ENCODE measurements around the gene DMD.

DMD gene

GRCh38 chrX:31563792-31564191, 1647.6 kb downstream of the DMD start:
- DNase-seq, result no peak

GRCh38 chrX:31555506-31555905, 1655.8 kb downstream of the DMD start:
- DNase-seq, result no peak

- no peak for DNase-seq
These were observed 1659.4 kb downstream of the DMD start for GRCh38 chrX:31551913-31552312.

- no peak for DNase-seq
These were observed 1661.2 kb downstream of the DMD start for GRCh38 chrX:31550158-31550557.

- DNase-seq, result no peak
These were observed 1663.5 kb downstream of the DMD start for GRCh38 chrX:31547816-31548215.

- no peak for DNase-seq
These were observed 1663.9 kb downstream of the DMD start for GRCh38 chrX:31547416-31547815.

- no peak for DNase-seq
These were observed 1665.2 kb downstream of the DMD start for GRCh38 chrX:31546126-31546525.

- DNase-seq, result no peak
These were observed 1665.6 kb downstream of the DMD start for GRCh38 chrX:31545726-31546125.

GRCh38 chrX:31545191-31545590, 1666.2 kb downstream of the DMD start:
- no peak for DNase-seq

- DNase-seq, result no peak
These were observed 1667.7 kb downstream of the DMD start for GRCh38 chrX:31543634-31544033.

GRCh38 chrX:31542566-31542965, 1668.8 kb downstream of the DMD start:
- no peak for DNase-seq

- no peak for DNase-seq
These were observed 1671.0 kb downstream of the DMD start for GRCh38 chrX:31540313-31540712.

GRCh38 chrX:31527455-31528126, 1683.8 kb downstream of the DMD start:
- DNase-seq, result no peak

GRCh38 chrX:31523884-31524536, 1687.3 kb downstream of the DMD start:
- no peak for DNase-seq

- no peak for DNase-seq
These were observed 1688.6 kb downstream of the DMD start for GRCh38 chrX:31522760-31523159.

GRCh38 chrX:31521941-31522340, 1689.4 kb downstream of the DMD start:
- DNase-seq, result no peak

- DNase-seq, result no peak
These were observed 1694.8 kb downstream of the DMD start for GRCh38 chrX:31516527-31516926.

- no peak for DNase-seq
These were observed 1703.0 kb downstream of the DMD start for GRCh38 chrX:31508338-31508737.

GRCh38 chrX:31506928-31507327, 1704.4 kb downstream of the DMD start:
- DNase-seq, result no peak

GRCh38 chrX:31506360-31506759, 1705.0 kb downstream of the DMD start:
- DNase-seq, result no peak

- DNase-seq, result no peak
These were observed 1710.4 kb downstream of the DMD start for GRCh38 chrX:31500921-31501320.

GRCh38 chrX:31499109-31499508, 1712.2 kb downstream of the DMD start:
- DNase-seq, result no peak

- no peak for DNase-seq
These were observed 1714.3 kb downstream of the DMD start for GRCh38 chrX:31497086-31497485.

- no peak for DNase-seq
These were observed 1723.4 kb downstream of the DMD start for GRCh38 chrX:31487951-31488350.

- no peak for DNase-seq
These were observed 1728.0 kb downstream of the DMD start for GRCh38 chrX:31483336-31483735.
